PC-3 (cell line): ENCODE data around the gene PADI4. TPM values are rescaled to one million over a fixed set of nuclear protein-coding genes. Genes with fewer than 3 reads are reported as not detected.

ENCODE experiments used
- ATAC-seq: fragments of 200-7000 bp; cut with Tn5 transposase; 2 replicates; pipeline ENCODE4 v1.9.1; 2020; ENCODE audit warnings: mild to moderate bottlenecking, moderate library complexity
- BruUV-seq: library from RNA; stranded (reverse); fragments of 400-500 nt; replicated peaks from 2 replicates; lab custom pipeline; 2021; lab: Mats Ljungman, UMichigan
- CTCF ChIA-PET: fragments of 300-600 bp; sonication (Branson Sonifier 250); formaldehyde crosslinking; loops from one replicate; lab custom pipeline; 2022; ENCODE audit warnings: antibody characterized with exemption; lab: Charles Lee
- POLR2A ChIA-PET: fragments of 300-600 bp; sonication (Branson Sonifier 250); formaldehyde crosslinking; loops from one replicate; lab custom pipeline; 2022; ENCODE audit warnings: antibody characterized with exemption; ENCODE audit not compliant: unreplicated experiment; lab: Charles Lee
- DNase-seq: peaks from one replicate; pipeline ENCODE4 v3.0.0-alpha.2; 2015
- H2AFZ ChIP-seq: fragments of 300-600 bp; sonication (generic); 2 replicates; pipeline ENCODE4 v1.6.0; 2016; ENCODE audit warnings: antibody characterized with exemption, low read length
- H3F3A ChIP-seq: fragments of 300-600 bp; sonication (generic); one replicate; pipeline ENCODE4 v1.6.0; 2017; ENCODE audit warnings: antibody characterized with exemption, low read length, control low read depth, mild to moderate bottlenecking; ENCODE audit not compliant: unreplicated experiment
- H3K27ac ChIP-seq: fragments of 300-600 bp; sonication (generic); 2 replicates; pipeline ENCODE4 v1.5.1; 2016; ENCODE audit warnings: mild to moderate bottlenecking, low read length
- H3K27me3 ChIP-seq: fragments of 300-600 bp; sonication (generic); 2 replicates; pipeline ENCODE4 v1.6.1; 2016; ENCODE audit warnings: low read length, mixed read lengths
- H3K36me3 ChIP-seq: fragments of 300-600 bp; sonication (generic); 2 replicates; pipeline ENCODE4 v1.6.1; 2016; ENCODE audit warnings: low read depth, mixed run types, low read length, mixed read lengths
- H3K4me1 ChIP-seq: fragments of 300-600 bp; sonication (generic); 2 replicates; pipeline ENCODE4 v1.5.1; 2016; ENCODE audit warnings: low read length; ENCODE audit not compliant: insufficient read depth
- H3K4me2 ChIP-seq: fragments of 300-600 bp; sonication (generic); 2 replicates; pipeline ENCODE4 v1.6.0; 2016; ENCODE audit warnings: low read length
- H3K4me3 ChIP-seq: fragments of 300-600 bp; sonication (generic); 2 replicates; pipeline ENCODE4 v1.5.1; 2016; ENCODE audit warnings: mild to moderate bottlenecking, low read length, mixed read lengths
- H3K79me2 ChIP-seq: fragments of 300-600 bp; sonication (generic); 2 replicates; pipeline ENCODE4 v1.6.1; 2017; ENCODE audit warnings: low read length, mixed read lengths
- H3K9ac ChIP-seq: fragments of 300-600 bp; sonication (generic); 2 replicates; pipeline ENCODE4 v1.6.0; 2016; ENCODE audit warnings: mild to moderate bottlenecking, low read length
- H3K9me2 ChIP-seq: fragments of 300-600 bp; sonication (generic); replicated peaks from 2 replicates; pipeline ENCODE4 v1.6.1; 2016; ENCODE audit warnings: mixed run types, low read length, mixed read lengths
- H3K9me3 ChIP-seq: fragments of 300-600 bp; sonication (generic); 2 replicates; pipeline ENCODE4 v1.6.1; 2016; ENCODE audit warnings: low read length, mixed read lengths
- H4K20me1 ChIP-seq: fragments of 300-600 bp; sonication (generic); 2 replicates; pipeline ENCODE4 v1.6.1; 2016; ENCODE audit warnings: low read length, mixed read lengths
- CTCF ChIP-seq: fragments of 300-600 bp; sonication (generic); conservative IDR thresholded peaks from 2 replicates; pipeline ENCODE4 v1.5.1; 2017; ENCODE audit warnings: antibody characterized with exemption, low read depth, mild to moderate bottlenecking, low read length
- EZH2 ChIP-seq: fragments of 300-600 bp; sonication (generic); IDR thresholded peaks from one replicate; pipeline ENCODE4 v1.6.1; 2017; ENCODE audit warnings: antibody characterized with exemption, mild to moderate bottlenecking, low read length; ENCODE audit not compliant: unreplicated experiment
- EZH2phosphoT487 ChIP-seq: fragments of 300-600 bp; sonication (generic); IDR thresholded peaks from 2 replicates; pipeline ENCODE4 v1.6.1; 2018; ENCODE audit warnings: mild to moderate bottlenecking, antibody characterized with exemption, low read length, borderline replicate concordance
- intact Hi-C: fragments of 100-400 bp; cut with micrococcal nuclease; formaldehyde crosslinking; loops from 2 replicates; pipeline ENCODE4 v1.9.0; 2023
- total RNA-seq: library from RNA; depleted of rRNA; stranded (reverse); fragments of >200 nt; gene quantifications from 2 replicates; pipeline ENCODE4 v1.2.3, GENCODE V29; 2014

The PADI4 gene
- total RNA-seq, 1 experiment from 2014 or later, result 0.04 TPM

GRCh38 chr1:17281775-17282181, 26.2 kb upstream of the PADI4 start:
- Histone ChIP-seq H3K27ac (no peak overlapping the region), H3K9me3 (no peaks in the 10 kb centered on the region), H2AFZ (no peak overlapping the region), H4K20me1 (no peaks in the 10 kb centered on the region), H3K4me2 (no peak overlapping the region), H3K4me3 (no peak overlapping the region), H3K9ac (no peak overlapping the region), H3K79me2 (no peaks in the 10 kb centered on the region), H3K27me3 (no peaks in the 10 kb centered on the region), H3K9me2 (no peaks in the 10 kb centered on the region), H3K4me1 (peaks cover 7% of the 10 kb centered on the region), H3K36me3 (no peaks in the 10 kb centered on the region), H3F3A (no peaks in the 10 kb centered on the region)
- ATAC-seq (no peak), DNase-seq (no peak)
- no peak for TF ChIP-seq EZH2phosphoT487
- no peak for TF ChIP-seq EZH2
- TF ChIP-seq CTCF, result no peak
- POLR2A ChIA-PET, result no interaction called here
- BruUV-seq, result no TSS peak
- CTCF ChIA-PET, result no interaction called here
- intact Hi-C loops, result no loop called here

- no peak overlapping the region for H2AFZ ChIP-seq
- H3K4me1 ChIP-seq, result peaks cover 13% of the 10 kb centered on the region
- H3K9me2 ChIP-seq, result no peaks in the 10 kb centered on the region
- no peaks in the 10 kb centered on the region for H3F3A ChIP-seq
- H4K20me1 ChIP-seq, result no peaks in the 10 kb centered on the region
- no peak overlapping the region for H3K9ac ChIP-seq
- intact Hi-C loops, result no loop called here
- no peak overlapping the region for H3K4me3 ChIP-seq
- DNase-seq (no peak), ATAC-seq (no peak)
- H3K79me2 ChIP-seq, result no peaks in the 10 kb centered on the region
- ChIA-PET CTCF (no interaction called here), POLR2A (no interaction called here)
- no peaks in the 10 kb centered on the region for H3K27me3 ChIP-seq
- no peaks in the 10 kb centered on the region for H3K9me3 ChIP-seq
- no peak for TF ChIP-seq CTCF
- no peak for TF ChIP-seq EZH2
- no peak for TF ChIP-seq EZH2phosphoT487
- H3K36me3 ChIP-seq, result no peaks in the 10 kb centered on the region
- H3K27ac ChIP-seq, result no peak overlapping the region
- no TSS peak for BruUV-seq
- H3K4me2 ChIP-seq, result no peak overlapping the region
These were observed 25.2 kb upstream of the PADI4 start for GRCh38 chr1:17282836-17283235.

- H3F3A ChIP-seq, result no peaks in the 10 kb centered on the region
- no peak for DNase-seq
- no peaks in the 10 kb centered on the region for H3K36me3 ChIP-seq
- H4K20me1 ChIP-seq, result no peaks in the 10 kb centered on the region
- peak overlapping the region; percentile 76 for H3K27ac ChIP-seq
- TF ChIP-seq EZH2phosphoT487 (no peak), EZH2 (no peak), CTCF (no peak)
- POLR2A ChIA-PET, result no interaction called here
- no peaks in the 10 kb centered on the region for H3K9me3 ChIP-seq
- BruUV-seq, result no TSS peak
- no peak overlapping the region for H3K9ac ChIP-seq
- H2AFZ ChIP-seq, result no peak overlapping the region
- no peak overlapping the region for H3K4me3 ChIP-seq
- H3K79me2 ChIP-seq, result no peaks in the 10 kb centered on the region
- no peaks in the 10 kb centered on the region for H3K9me2 ChIP-seq
- intact Hi-C loops, result loop anchor here (5.0 kb wide), 1 partner anchor 51 kb away; no protein-coding TSS in a partner anchor
- ATAC-seq, result no peak
- peak overlapping the region; percentile 42 for H3K4me2 ChIP-seq
- peaks cover 29% of the 10 kb centered on the region for H3K4me1 ChIP-seq
- H3K27me3 ChIP-seq, result no peaks in the 10 kb centered on the region
- CTCF ChIA-PET, result interaction anchor here (0.6 to 1.4 kb wide), 2 partner anchors 10 to 37 kb away, joined by 6 to 12 read pairs; no protein-coding TSS in a partner anchor
These were observed 21.4 kb upstream of the PADI4 start for GRCh38 chr1:17286646-17287045.
